Right ventricle myocardium inferior (tissue), 1 donor: Measurements from ENCODE around the gene IFNGR2. TPM values are rescaled to one million over a fixed set of nuclear protein-coding genes. Genes with fewer than 3 reads are reported as not detected.
"Not testable (repeated sequence)": the region's sequence is repeated elsewhere in the genome, so short reads cannot be mapped to it uniquely, and the experiment has no call there.

Experiments used
- ATAC-seq: fragments of 200-7000 bp; cut with Tn5 transposase; one replicate; pipeline ENCODE4 v1.9.1; 2020; ENCODE audit warnings: mild to moderate bottlenecking, moderate library complexity
- DNase-seq: peaks from one replicate; pipeline ENCODE4 v3.0.0; 2021; ENCODE audit errors: missing footprints
- intact Hi-C: fragments of 100-400 bp; cut with DNase I; formaldehyde crosslinking; loops from one replicate; pipeline ENCODE4 v1.11.0; 2022
- long read RNA-seq: library from polyadenylated mRNA; unstranded; transcript quantifications from one replicate; pipeline ENCODE4 v2.0.0, GENCODE V29; 2021
- total RNA-seq: library from RNA; stranded (reverse); fragmentation: NEBNext Ultra II Directional; extraction: Animal tissue kit (Norgen Biotek cat#: 25700); gene quantifications from one replicate; pipeline ENCODE4 v1.2.1, GENCODE V29; 2021
- donor health status: DM: no; HTN: yes; CAD: no; lungs with severe emphysema.

The IFNGR2 gene
- 36.4 TPM for total RNA-seq
- long read RNA-seq, transcript IFNGR2-201 (7 exons, 2,221 nt) = major isoform, 49 of 57 reads
- long read RNA-seq, partial matches to known transcripts = 3 of 57 reads
- long read RNA-seq, other reads (novel, unspliced or antisense) = 4 of 57 reads

- DNase-seq = peak; percentile 84
- ATAC-seq = peak; percentile 59
- intact Hi-C loops = no loop called here
These were observed at the start of gene IFNGR2 for GRCh38 chr21:33403128-33403785. Gene IFNGR2, plus strand, starts transcription at chr21:33403413. Its CDS starts 131 bp downstream, at chr21:33403544.

GRCh38 chr21:33355355-33355754, 47.9 kb upstream of the IFNGR2 start:
- intact Hi-C loops = no loop called here
- ATAC-seq (no peak), DNase-seq (no peak)

GRCh38 chr21:33355996-33356395, 47.2 kb upstream of the IFNGR2 start:
- ATAC-seq (no peak), DNase-seq (no peak)
- intact Hi-C loops = no loop called here

- intact Hi-C loops = no loop called here
- ATAC-seq (no peak), DNase-seq (no peak)
These were observed 46.0 kb upstream of the IFNGR2 start for GRCh38 chr21:33357177-33357576.

- ATAC-seq (no peak), DNase-seq (no peak)
- intact Hi-C loops = no loop called here
These were observed 43.8 kb upstream of the IFNGR2 start for GRCh38 chr21:33359446-33359845.

GRCh38 chr21:33360281-33360680, 42.9 kb upstream of the IFNGR2 start:
- ATAC-seq (no peak), DNase-seq (no peak)
- intact Hi-C loops = loop anchor here (2.0 to 5.0 kb wide), 2 partner anchors 35 to 158 kb away; partner anchors contain the start of gene IFNAR1

- intact Hi-C loops = loop anchor here (2.0 to 5.0 kb wide), 2 partner anchors 36 to 159 kb away; partner anchors contain the start of gene IFNAR1
- DNase-seq = peak; percentile 77
- peak; percentile 79 for ATAC-seq
These were observed 42.2 kb upstream of the IFNGR2 start for GRCh38 chr21:33360881-33361602.

- DNase-seq = peak; percentile 61
- intact Hi-C loops = loop anchor here (5.0 kb wide), 1 partner anchor 160 kb away; no protein-coding TSS in a partner anchor
- peak; percentile 35 for ATAC-seq
These were observed 41.1 kb upstream of the IFNGR2 start for GRCh38 chr21:33362044-33362555.

- DNase-seq, ATAC-seq: not testable (repeated sequence)
- intact Hi-C loops = loop anchor here (5.0 kb wide), 1 partner anchor 162 kb away; no protein-coding TSS in a partner anchor
These were observed 39.2 kb upstream of the IFNGR2 start for GRCh38 chr21:33363911-33364609.

GRCh38 chr21:33364830-33365229, 38.4 kb upstream of the IFNGR2 start:
- DNase-seq (no peak), ATAC-seq (no peak)
- intact Hi-C loops = loop anchor here (5.0 kb wide), 1 partner anchor 163 kb away; no protein-coding TSS in a partner anchor

GRCh38 chr21:33367309-33367973, 35.8 kb upstream of the IFNGR2 start:
- no peak for DNase-seq
- ATAC-seq = no peak
- intact Hi-C loops = no loop called here

- DNase-seq = no peak
- intact Hi-C loops = no loop called here
These were observed 35.1 kb upstream of the IFNGR2 start for GRCh38 chr21:33368124-33368523.

GRCh38 chr21:33368576-33368975, 34.6 kb upstream of the IFNGR2 start:
- no peak for DNase-seq
- intact Hi-C loops = no loop called here
- ATAC-seq = no peak

More at GRCh38 chr21:33368124-33368523, 35.1 kb upstream of the IFNGR2 start:
- no peak for ATAC-seq

GRCh38 chr21:33369586-33369985, 33.6 kb upstream of the IFNGR2 start:
- ATAC-seq (no peak), DNase-seq (no peak)
- intact Hi-C loops = no loop called here

- intact Hi-C loops = loop anchor here (10.0 kb wide), 1 partner anchor 426 kb away; no protein-coding TSS in a partner anchor
- ATAC-seq (no peak), DNase-seq (no peak)
These were observed 32.9 kb upstream of the IFNGR2 start for GRCh38 chr21:33370305-33370704.

- DNase-seq = no peak
- intact Hi-C loops = loop anchor here (10.0 kb wide), 1 partner anchor 427 kb away; no protein-coding TSS in a partner anchor
- ATAC-seq = no peak
These were observed 31.8 kb upstream of the IFNGR2 start for GRCh38 chr21:33371366-33371765.

- DNase-seq = no peak
- intact Hi-C loops = loop anchor here (10.0 kb wide), 1 partner anchor 428 kb away; no protein-coding TSS in a partner anchor
- ATAC-seq = no peak
These were observed 30.6 kb upstream of the IFNGR2 start for GRCh38 chr21:33372582-33372981.

GRCh38 chr21:33373451-33373850, 29.8 kb upstream of the IFNGR2 start:
- intact Hi-C loops = loop anchor here (10.0 kb wide), 1 partner anchor 429 kb away; no protein-coding TSS in a partner anchor
- ATAC-seq = no peak
- DNase-seq = no peak
